ENCODE data around the gene MPDU1. TPM values are rescaled to one million over a fixed set of nuclear protein-coding genes. Genes with fewer than 3 reads are reported as not detected.

Gene MPDU1
- total RNA-seq, 1 experiment from 2014 or later: 57.0 TPM

DNA sequence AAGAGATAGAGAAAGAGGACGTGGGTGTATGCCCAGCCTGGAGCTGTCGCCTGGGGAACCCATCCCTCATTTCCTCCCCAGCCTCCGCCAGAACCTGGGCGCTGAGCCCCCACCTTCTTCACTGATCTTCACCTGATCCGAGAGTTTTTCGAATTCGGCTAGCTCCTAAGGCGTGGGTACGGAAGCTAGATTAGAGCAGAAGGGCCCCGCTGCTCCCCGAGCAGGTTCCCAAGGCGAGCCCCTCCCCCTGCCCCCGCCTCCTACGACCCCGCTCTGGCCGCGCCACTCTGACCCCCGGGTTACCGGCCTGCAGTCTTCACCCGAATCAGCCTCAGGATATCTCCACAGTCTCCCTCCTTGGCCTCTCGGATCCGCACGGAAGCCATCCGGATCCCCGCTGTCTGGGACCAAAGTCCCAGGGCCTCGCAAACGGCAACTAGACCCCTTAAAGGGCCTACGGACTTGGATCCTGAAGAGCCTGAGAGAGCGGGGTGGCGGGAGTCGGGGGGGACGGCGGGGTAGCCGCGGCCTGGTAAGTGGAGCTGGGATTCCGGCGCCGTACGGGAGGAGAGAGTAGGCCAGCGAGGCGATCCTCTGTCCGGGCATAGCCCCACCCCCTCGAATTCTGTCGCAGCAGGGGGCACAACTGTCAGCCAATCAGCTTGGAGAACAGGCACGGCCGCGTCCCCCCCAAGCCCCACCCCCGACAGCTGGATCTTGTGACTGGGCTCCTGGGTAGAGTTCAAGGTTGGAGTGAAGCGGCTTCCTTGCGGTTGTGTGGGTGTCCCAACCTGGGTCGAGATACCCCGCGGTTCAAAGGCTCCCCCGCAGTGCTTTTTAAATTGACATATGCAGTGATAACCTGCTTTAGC is 43.8 kb downstream of the MPDU1 start, which contains the start of gene SAT2 (continued):
- TF ChIP-seq SOX15 (CRISPR knock-in tag; IDR thresholded peaks at IDR 0.05) (no peak), ZNF138 (CRISPR knock-in tag; conservative IDR thresholded peaks at IDR 0.05) (no peak), CREM (CRISPR knock-in tag; IDR thresholded peaks at IDR 0.05) (0 out of 2 replicates have a peak, but pooled peaks have one; percentile 47), TCF7 (CRISPR knock-in tag; IDR thresholded peaks at IDR 0.05; ENCODE audit: low read depth) (no peak), NFATC4 (CRISPR knock-in tag; IDR thresholded peaks at IDR 0.05) (no peak), ESRRA (CRISPR knock-in tag; IDR thresholded peaks at IDR 0.05; ENCODE audit: borderline replicate concordance) (no peak), CBFB (CRISPR knock-in tag; IDR thresholded peaks at IDR 0.05; ENCODE audit: low read depth) (no peak), ZNF423 (CRISPR knock-in tag; IDR thresholded peaks at IDR 0.05) (peak; percentile 61; the same call in 1 of the 2 replicates), ZBTB21 (CRISPR knock-in tag; IDR thresholded peaks at IDR 0.05; ENCODE audit: borderline replicate concordance) (no peak), ATF1 (CRISPR knock-in tag; IDR thresholded peaks at IDR 0.05) (no peak)
- TF ChIP-seq, protein P1, sequence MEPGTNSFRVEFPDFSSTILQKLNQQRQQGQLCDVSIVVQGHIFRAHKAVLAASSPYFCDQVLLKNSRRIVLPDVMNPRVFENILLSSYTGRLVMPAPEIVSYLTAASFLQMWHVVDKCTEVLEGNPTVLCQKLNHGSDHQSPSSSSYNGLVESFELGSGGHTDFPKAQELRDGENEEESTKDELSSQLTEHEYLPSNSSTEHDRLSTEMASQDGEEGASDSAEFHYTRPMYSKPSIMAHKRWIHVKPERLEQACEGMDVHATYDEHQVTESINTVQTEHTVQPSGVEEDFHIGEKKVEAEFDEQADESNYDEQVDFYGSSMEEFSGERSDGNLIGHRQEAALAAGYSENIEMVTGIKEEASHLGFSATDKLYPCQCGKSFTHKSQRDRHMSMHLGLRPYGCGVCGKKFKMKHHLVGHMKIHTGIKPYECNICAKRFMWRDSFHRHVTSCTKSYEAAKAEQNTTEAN (CRISPR knock-in tag; IDR thresholded peaks at IDR 0.05): no peak
- TF ChIP-seq, protein P2, sequence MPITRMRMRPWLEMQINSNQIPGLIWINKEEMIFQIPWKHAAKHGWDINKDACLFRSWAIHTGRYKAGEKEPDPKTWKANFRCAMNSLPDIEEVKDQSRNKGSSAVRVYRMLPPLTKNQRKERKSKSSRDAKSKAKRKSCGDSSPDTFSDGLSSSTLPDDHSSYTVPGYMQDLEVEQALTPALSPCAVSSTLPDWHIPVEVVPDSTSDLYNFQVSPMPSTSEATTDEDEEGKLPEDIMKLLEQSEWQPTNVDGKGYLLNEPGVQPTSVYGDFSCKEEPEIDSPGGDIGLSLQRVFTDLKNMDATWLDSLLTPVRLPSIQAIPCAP (CRISPR knock-in tag; IDR thresholded peaks at IDR 0.05): no peak
- TF ChIP-seq, protein P3, sequence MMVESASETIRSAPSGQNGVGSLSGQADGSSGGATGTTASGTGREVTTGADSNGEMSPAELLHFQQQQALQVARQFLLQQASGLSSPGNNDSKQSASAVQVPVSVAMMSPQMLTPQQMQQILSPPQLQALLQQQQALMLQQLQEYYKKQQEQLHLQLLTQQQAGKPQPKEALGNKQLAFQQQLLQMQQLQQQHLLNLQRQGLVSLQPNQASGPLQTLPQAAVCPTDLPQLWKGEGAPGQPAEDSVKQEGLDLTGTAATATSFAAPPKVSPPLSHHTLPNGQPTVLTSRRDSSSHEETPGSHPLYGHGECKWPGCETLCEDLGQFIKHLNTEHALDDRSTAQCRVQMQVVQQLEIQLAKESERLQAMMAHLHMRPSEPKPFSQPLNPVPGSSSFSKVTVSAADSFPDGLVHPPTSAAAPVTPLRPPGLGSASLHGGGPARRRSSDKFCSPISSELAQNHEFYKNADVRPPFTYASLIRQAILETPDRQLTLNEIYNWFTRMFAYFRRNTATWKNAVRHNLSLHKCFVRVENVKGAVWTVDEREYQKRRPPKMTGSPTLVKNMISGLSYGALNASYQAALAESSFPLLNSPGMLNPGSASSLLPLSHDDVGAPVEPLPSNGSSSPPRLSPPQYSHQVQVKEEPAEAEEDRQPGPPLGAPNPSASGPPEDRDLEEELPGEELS (CRISPR knock-in tag; IDR thresholded peaks at IDR 0.05): no peak
- TF ChIP-seq, protein P4, sequence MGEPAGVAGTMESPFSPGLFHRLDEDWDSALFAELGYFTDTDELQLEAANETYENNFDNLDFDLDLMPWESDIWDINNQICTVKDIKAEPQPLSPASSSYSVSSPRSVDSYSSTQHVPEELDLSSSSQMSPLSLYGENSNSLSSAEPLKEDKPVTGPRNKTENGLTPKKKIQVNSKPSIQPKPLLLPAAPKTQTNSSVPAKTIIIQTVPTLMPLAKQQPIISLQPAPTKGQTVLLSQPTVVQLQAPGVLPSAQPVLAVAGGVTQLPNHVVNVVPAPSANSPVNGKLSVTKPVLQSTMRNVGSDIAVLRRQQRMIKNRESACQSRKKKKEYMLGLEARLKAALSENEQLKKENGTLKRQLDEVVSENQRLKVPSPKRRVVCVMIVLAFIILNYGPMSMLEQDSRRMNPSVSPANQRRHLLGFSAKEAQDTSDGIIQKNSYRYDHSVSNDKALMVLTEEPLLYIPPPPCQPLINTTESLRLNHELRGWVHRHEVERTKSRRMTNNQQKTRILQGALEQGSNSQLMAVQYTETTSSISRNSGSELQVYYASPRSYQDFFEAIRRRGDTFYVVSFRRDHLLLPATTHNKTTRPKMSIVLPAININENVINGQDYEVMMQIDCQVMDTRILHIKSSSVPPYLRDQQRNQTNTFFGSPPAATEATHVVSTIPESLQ (CRISPR knock-in tag; IDR thresholded peaks at IDR 0.05): no peak
- TF ChIP-seq, protein P5, sequence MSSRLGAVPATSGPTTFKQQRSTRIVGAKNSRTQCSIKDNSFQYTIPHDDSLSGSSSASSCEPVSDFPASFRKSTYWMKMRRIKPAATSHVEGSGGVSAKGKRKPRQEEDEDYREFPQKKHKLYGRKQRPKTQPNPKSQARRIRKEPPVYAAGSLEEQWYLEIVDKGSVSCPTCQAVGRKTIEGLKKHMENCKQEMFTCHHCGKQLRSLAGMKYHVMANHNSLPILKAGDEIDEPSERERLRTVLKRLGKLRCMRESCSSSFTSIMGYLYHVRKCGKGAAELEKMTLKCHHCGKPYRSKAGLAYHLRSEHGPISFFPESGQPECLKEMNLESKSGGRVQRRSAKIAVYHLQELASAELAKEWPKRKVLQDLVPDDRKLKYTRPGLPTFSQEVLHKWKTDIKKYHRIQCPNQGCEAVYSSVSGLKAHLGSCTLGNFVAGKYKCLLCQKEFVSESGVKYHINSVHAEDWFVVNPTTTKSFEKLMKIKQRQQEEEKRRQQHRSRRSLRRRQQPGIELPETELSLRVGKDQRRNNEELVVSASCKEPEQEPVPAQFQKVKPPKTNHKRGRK (CRISPR knock-in tag; IDR thresholded peaks at IDR 0.05; ENCODE audit: borderline replicate concordance): no peak
- TF ChIP-seq, protein P6, sequence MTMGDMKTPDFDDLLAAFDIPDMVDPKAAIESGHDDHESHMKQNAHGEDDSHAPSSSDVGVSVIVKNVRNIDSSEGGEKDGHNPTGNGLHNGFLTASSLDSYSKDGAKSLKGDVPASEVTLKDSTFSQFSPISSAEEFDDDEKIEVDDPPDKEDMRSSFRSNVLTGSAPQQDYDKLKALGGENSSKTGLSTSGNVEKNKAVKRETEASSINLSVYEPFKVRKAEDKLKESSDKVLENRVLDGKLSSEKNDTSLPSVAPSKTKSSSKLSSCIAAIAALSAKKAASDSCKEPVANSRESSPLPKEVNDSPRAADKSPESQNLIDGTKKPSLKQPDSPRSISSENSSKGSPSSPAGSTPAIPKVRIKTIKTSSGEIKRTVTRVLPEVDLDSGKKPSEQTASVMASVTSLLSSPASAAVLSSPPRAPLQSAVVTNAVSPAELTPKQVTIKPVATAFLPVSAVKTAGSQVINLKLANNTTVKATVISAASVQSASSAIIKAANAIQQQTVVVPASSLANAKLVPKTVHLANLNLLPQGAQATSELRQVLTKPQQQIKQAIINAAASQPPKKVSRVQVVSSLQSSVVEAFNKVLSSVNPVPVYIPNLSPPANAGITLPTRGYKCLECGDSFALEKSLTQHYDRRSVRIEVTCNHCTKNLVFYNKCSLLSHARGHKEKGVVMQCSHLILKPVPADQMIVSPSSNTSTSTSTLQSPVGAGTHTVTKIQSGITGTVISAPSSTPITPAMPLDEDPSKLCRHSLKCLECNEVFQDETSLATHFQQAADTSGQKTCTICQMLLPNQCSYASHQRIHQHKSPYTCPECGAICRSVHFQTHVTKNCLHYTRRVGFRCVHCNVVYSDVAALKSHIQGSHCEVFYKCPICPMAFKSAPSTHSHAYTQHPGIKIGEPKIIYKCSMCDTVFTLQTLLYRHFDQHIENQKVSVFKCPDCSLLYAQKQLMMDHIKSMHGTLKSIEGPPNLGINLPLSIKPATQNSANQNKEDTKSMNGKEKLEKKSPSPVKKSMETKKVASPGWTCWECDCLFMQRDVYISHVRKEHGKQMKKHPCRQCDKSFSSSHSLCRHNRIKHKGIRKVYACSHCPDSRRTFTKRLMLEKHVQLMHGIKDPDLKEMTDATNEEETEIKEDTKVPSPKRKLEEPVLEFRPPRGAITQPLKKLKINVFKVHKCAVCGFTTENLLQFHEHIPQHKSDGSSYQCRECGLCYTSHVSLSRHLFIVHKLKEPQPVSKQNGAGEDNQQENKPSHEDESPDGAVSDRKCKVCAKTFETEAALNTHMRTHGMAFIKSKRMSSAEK (CRISPR knock-in tag; IDR thresholded peaks at IDR 0.05; ENCODE audit: borderline replicate concordance): no peak
- TF ChIP-seq, protein P7, sequence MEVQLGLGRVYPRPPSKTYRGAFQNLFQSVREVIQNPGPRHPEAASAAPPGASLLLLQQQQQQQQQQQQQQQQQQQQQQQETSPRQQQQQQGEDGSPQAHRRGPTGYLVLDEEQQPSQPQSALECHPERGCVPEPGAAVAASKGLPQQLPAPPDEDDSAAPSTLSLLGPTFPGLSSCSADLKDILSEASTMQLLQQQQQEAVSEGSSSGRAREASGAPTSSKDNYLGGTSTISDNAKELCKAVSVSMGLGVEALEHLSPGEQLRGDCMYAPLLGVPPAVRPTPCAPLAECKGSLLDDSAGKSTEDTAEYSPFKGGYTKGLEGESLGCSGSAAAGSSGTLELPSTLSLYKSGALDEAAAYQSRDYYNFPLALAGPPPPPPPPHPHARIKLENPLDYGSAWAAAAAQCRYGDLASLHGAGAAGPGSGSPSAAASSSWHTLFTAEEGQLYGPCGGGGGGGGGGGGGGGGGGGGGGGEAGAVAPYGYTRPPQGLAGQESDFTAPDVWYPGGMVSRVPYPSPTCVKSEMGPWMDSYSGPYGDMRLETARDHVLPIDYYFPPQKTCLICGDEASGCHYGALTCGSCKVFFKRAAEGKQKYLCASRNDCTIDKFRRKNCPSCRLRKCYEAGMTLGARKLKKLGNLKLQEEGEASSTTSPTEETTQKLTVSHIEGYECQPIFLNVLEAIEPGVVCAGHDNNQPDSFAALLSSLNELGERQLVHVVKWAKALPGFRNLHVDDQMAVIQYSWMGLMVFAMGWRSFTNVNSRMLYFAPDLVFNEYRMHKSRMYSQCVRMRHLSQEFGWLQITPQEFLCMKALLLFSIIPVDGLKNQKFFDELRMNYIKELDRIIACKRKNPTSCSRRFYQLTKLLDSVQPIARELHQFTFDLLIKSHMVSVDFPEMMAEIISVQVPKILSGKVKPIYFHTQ (CRISPR knock-in tag; IDR thresholded peaks at IDR 0.05): no peak
- TF ChIP-seq, protein P8, sequence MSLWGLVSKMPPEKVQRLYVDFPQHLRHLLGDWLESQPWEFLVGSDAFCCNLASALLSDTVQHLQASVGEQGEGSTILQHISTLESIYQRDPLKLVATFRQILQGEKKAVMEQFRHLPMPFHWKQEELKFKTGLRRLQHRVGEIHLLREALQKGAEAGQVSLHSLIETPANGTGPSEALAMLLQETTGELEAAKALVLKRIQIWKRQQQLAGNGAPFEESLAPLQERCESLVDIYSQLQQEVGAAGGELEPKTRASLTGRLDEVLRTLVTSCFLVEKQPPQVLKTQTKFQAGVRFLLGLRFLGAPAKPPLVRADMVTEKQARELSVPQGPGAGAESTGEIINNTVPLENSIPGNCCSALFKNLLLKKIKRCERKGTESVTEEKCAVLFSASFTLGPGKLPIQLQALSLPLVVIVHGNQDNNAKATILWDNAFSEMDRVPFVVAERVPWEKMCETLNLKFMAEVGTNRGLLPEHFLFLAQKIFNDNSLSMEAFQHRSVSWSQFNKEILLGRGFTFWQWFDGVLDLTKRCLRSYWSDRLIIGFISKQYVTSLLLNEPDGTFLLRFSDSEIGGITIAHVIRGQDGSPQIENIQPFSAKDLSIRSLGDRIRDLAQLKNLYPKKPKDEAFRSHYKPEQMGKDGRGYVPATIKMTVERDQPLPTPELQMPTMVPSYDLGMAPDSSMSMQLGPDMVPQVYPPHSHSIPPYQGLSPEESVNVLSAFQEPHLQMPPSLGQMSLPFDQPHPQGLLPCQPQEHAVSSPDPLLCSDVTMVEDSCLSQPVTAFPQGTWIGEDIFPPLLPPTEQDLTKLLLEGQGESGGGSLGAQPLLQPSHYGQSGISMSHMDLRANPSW (CRISPR knock-in tag; conservative IDR thresholded peaks at IDR 0.05; ENCODE audit: low read depth): no peak
